Measurements from ENCODE around the gene SEMA5A. TPM values are rescaled to one million over a fixed set of nuclear protein-coding genes. Genes with fewer than 3 reads are reported as not detected.

The SEMA5A gene
- total and polyA plus RNA-seq, 2 of the 13 experiments (the other 11 are each of a cell fraction or from before 2014, with no cell fraction given), result 0.01 TPM; not detected in 1

GRCh38 chr5:9283021-9283420, 262.9 kb downstream of the SEMA5A start:
- H3K27ac ChIP-seq (ENCODE audit: extremely low read length, insufficient read depth, low read length), result no peak overlapping the region
- no peaks in the 10 kb centered on the region for H3K4me1 ChIP-seq (ENCODE audit: insufficient read depth, low read length)
- ChIA-PET POLR2A (no interaction called here), CTCF (ENCODE audit: low intra/inter-chr PET ratio, low total read pairs) (no interaction called here)
- no peak overlapping the region for H3K9ac ChIP-seq (ENCODE audit: insufficient read depth, low read depth, low read length)
- ATAC-seq, result no peak
- no TSS peak for BruUV-seq (replicated peaks)
- FAIRE-seq, result no peak
- H2AFZ ChIP-seq (ENCODE audit: low read length), result no peak overlapping the region
- no peaks in the 10 kb centered on the region for H4K20me1 ChIP-seq (ENCODE audit: insufficient read depth, low read length)
- H3K27me3 ChIP-seq (ENCODE audit: control insufficient read depth in 1 of 2, insufficient read depth in 2 of 2, low read length in 2 of 2), result no peaks in the 10 kb centered on the region
- in situ Hi-C loops (cut with HindIII; ENCODE audit: extremely low pct_ligation_motif_present, low pct_unique_long_range_greater_than_20kb), result no loop called here
- 2% methylated on average over 3 of the region's 3 CpGs for WGBS (ENCODE audit: low lambda C conversion rate)
- H3K9me3 ChIP-seq (ENCODE audit: low read length), result peaks cover 39% of the 10 kb centered on the region
- TF ChIP-seq ZSCAN22 (CRISPR knock-in tag; IDR thresholded peaks at IDR 0.05), result no peak
- TF ChIP-seq ZKSCAN5 (CRISPR knock-in tag; IDR thresholded peaks at IDR 0.05), result no peak
- TF ChIP-seq ADNP (CRISPR knock-in tag; IDR thresholded peaks at IDR 0.05), result no peak
- no peak for TF ChIP-seq IKZF1 (IDR thresholded peaks at IDR 0.05)
- no peak for TF ChIP-seq JDP2 (CRISPR knock-in tag; IDR thresholded peaks at IDR 0.05; ENCODE audit: borderline replicate concordance)
- TF ChIP-seq FOXK1 (CRISPR knock-in tag; IDR thresholded peaks at IDR 0.05; ENCODE audit: borderline replicate concordance, low read depth), result no peak
- no peak for TF ChIP-seq MEIS2 (CRISPR knock-in tag; IDR thresholded peaks at IDR 0.05)
- TF ChIP-seq YEATS2 (CRISPR knock-in tag; IDR thresholded peaks at IDR 0.05; ENCODE audit: borderline replicate concordance), result no peak
- no peak for TF ChIP-seq ZNF160 (CRISPR knock-in tag; IDR thresholded peaks at IDR 0.05)
- TF ChIP-seq CENPT (CRISPR knock-in tag; IDR thresholded peaks at IDR 0.05; ENCODE audit: low read depth), result no peak
- TF ChIP-seq, protein P1, sequence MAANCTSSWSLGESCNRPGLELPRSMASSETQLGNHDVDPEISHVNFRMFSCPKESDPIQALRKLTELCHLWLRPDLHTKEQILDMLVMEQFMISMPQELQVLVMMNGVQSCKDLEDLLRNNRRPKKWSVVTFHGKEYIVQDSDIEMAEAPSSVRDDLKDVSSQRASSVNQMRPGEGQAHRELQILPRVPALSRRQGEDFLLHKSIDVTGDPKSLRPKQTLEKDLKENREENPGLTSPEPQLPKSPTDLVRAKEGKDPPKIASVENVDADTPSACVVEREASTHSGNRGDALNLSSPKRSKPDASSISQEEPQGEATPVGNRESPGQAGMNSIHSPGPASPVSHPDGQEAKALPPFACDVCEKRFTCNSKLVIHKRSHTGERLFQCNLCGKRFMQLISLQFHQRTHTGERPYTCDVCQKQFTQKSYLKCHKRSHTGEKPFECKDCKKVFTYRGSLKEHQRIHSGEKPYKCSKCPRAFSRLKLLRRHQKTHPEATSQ (CRISPR knock-in tag; IDR thresholded peaks at IDR 0.05; ENCODE audit: borderline replicate concordance), result no peak
- TF ChIP-seq TEF (CRISPR knock-in tag; IDR thresholded peaks at IDR 0.05), result no peak
- intact Hi-C loops (cut with micrococcal nuclease; ENCODE audit: unreplicated experiment), result no loop called here
- H3K4me2 ChIP-seq (ENCODE audit: low read depth, low read length), result no peak overlapping the region
- no peaks in the 10 kb centered on the region for H3K36me3 ChIP-seq (replicated peaks in 1 of 2; ENCODE audit: control insufficient read depth in 1 of 2, insufficient read depth in 2 of 2, low read length in 2 of 2)
- H3K79me2 ChIP-seq (ENCODE audit: insufficient read depth, low read length), result no peaks in the 10 kb centered on the region
- DNase-seq (ENCODE audit: low spot score), result no peak
- H3K4me3 ChIP-seq (replicated peaks in 1 of 3; ENCODE audit: insufficient read depth in 1 of 3, low read depth in 2 of 3, low read length in 3 of 3), result no peak overlapping the region
